ENCODE data around the gene ADD3. TPM values are rescaled to one million over a fixed set of nuclear protein-coding genes. Genes with fewer than 3 reads are reported as not detected.

Gene ADD3
- total and polyA plus RNA-seq, 2 donors from 2014 or later = 56.9 to 79.2 TPM

DNA sequence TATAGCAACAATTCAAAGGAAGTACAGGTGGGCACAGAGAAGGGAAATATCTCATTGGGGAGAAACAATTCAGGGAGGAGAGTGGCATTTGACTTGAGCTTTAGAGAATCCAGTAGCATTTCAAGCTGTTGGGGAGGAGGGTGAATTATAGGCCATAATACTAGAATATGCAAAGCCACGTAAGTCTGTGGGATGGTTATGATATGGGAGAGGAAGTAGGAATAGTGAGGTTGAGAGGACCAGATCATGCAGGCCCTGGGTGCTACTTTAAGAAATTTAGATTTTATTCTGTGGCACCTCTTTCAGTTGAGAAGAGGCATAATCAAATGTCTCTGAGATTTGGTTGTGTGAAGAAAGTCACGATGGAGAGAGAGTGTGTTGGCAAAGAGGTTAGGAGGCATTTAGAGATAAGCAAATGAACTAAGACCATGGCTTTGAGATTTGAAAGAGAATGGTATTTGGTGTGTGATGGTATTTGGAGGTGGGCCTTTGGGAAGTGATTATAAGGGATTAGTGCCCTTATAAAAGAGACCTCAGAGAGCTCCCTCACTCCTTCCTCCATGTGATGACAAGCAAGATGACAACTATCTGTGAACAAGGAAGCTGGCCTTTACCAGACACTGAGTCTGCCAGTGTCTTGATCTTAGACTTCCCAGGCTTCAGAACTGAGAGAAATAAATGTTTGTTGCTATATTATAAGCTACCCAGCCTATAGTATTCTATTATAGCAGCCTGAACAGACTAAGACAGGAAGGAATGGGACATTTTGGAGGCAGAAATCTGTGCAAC lies 15.1 kb downstream of the ADD3 start:
- Histone ChIP-seq H3K27me3 (ENCODE audit: control insufficient read depth, insufficient read depth, low read length) (no peaks in the 10 kb centered on the region), H3K9ac (ENCODE audit: low read length in 3 of 3) (no peak overlapping the region), H3K4me1 (ENCODE audit: control insufficient read depth in 2 of 3, insufficient read depth in 2 of 3, low read depth in 1 of 3, low read length in 3 of 3) (peaks cover 0 to 7% (median 0%) of the 10 kb centered on the region in 3 donors), H3K27ac (ENCODE audit: low read depth in 2 of 2, low read length in 2 of 2) (no peak overlapping the region), H3K4me3 (ENCODE audit: low read length in 3 of 3) (no peak overlapping the region), H3K36me3 (ENCODE audit: control insufficient read depth in 2 of 3, insufficient read depth in 3 of 3, low read length in 3 of 3) (no peaks in the 10 kb centered on the region), H3K9me3 (ENCODE audit: control insufficient read depth in 2 of 3, insufficient read depth in 1 of 3, low read length in 3 of 3) (no peaks in the 10 kb centered on the region)
- FAIRE-seq (no peak), DNase-seq (no peak)
- TF ChIP-seq, protein P1, sequence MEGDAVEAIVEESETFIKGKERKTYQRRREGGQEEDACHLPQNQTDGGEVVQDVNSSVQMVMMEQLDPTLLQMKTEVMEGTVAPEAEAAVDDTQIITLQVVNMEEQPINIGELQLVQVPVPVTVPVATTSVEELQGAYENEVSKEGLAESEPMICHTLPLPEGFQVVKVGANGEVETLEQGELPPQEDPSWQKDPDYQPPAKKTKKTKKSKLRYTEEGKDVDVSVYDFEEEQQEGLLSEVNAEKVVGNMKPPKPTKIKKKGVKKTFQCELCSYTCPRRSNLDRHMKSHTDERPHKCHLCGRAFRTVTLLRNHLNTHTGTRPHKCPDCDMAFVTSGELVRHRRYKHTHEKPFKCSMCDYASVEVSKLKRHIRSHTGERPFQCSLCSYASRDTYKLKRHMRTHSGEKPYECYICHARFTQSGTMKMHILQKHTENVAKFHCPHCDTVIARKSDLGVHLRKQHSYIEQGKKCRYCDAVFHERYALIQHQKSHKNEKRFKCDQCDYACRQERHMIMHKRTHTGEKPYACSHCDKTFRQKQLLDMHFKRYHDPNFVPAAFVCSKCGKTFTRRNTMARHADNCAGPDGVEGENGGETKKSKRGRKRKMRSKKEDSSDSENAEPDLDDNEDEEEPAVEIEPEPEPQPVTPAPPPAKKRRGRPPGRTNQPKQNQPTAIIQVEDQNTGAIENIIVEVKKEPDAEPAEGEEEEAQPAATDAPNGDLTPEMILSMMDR (IDR thresholded peaks at IDR 0.05; ENCODE audit: borderline replicate concordance, extremely low read depth, insufficient read depth) = no peak
- intact Hi-C loops (cut with DNase I) = no loop called here

DNA sequence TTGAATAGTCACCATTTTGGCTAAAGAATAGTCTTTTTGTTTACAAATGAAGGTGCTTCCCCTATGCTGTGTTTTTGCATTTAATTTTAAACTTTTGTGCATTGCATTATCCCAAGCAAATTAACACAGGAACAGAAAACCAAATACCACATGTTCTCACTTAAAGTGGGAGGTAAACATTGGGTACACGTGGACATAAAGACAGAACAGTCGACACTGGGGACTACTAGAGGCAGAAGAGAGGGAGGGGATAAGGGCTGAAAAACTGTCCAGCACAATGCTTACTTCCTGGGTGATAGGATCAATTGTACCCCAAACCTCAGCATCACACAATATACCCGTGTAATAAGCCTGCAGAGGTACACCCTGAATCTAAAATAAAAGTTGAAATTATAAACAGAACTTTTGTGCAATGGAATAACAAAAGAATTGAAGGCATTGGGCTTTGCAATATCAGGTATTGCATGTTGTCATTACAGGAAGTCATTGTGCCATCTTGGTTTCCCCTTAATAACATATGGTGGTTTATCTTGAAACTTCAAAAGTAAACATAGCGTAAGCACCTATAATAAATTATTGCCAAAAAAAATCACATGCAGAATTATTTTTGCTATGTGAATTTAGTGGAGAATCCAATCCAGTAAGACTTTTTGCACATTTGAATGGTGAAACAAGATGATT lies 16.1 kb downstream of the ADD3 start:
- Histone ChIP-seq H3K27me3 (ENCODE audit: control insufficient read depth, insufficient read depth, low read length) (no peaks in the 10 kb centered on the region), H3K4me1 (ENCODE audit: control insufficient read depth in 2 of 3, insufficient read depth in 2 of 3, low read depth in 1 of 3, low read length in 3 of 3) (peaks cover 0 to 7% (median 0%) of the 10 kb centered on the region in 3 donors), H3K9me3 (ENCODE audit: control insufficient read depth in 2 of 3, insufficient read depth in 1 of 3, low read length in 3 of 3) (no peaks in the 10 kb centered on the region), H3K36me3 (ENCODE audit: control insufficient read depth in 2 of 3, insufficient read depth in 3 of 3, low read length in 3 of 3) (no peaks in the 10 kb centered on the region), H3K4me3 (ENCODE audit: low read length in 3 of 3) (no peak overlapping the region), H3K9ac (ENCODE audit: low read length in 3 of 3) (no peak overlapping the region), H3K27ac (ENCODE audit: low read depth in 2 of 2, low read length in 2 of 2) (no peak overlapping the region)
- DNase-seq (no peak), FAIRE-seq (no peak)
- intact Hi-C loops (cut with DNase I) = no loop called here
- TF ChIP-seq, protein P1 (IDR thresholded peaks at IDR 0.05; ENCODE audit: borderline replicate concordance, extremely low read depth, insufficient read depth) = no peak

DNA sequence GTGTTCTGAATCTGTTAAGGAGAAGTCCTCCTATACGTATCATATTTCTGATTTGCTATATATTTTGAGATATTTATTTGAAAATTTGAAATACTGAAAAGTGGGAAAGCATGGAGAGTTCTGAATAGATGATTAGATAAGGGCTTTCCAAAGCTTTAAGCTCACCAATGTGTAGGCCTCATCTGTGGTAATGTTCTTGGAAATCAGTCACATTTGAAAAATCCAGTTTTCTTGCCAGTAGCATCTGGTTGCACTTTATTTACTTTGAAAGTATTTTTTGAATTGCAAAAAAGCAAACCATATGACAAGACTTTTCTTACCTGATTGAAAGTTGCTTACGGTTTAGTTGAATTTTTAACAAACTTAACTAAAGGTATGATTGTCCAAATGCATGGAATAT lies 21.7 kb downstream of the ADD3 start:
- peaks cover 0 to 27% (median 9%) of the 10 kb centered on the region in 3 donors for H3K4me1 ChIP-seq (ENCODE audit: control insufficient read depth in 2 of 3, insufficient read depth in 2 of 3, low read depth in 1 of 3, low read length in 3 of 3)
- H3K9ac ChIP-seq (ENCODE audit: low read length in 3 of 3) = no peak overlapping the region
- TF ChIP-seq, protein P1 (IDR thresholded peaks at IDR 0.05; ENCODE audit: borderline replicate concordance, extremely low read depth, insufficient read depth) = no peak
- H3K27me3 ChIP-seq (ENCODE audit: control insufficient read depth, insufficient read depth, low read length) = no peaks in the 10 kb centered on the region
- no peaks in the 10 kb centered on the region for H3K36me3 ChIP-seq (ENCODE audit: control insufficient read depth in 2 of 3, insufficient read depth in 3 of 3, low read length in 3 of 3)
- H3K9me3 ChIP-seq (ENCODE audit: control insufficient read depth in 2 of 3, insufficient read depth in 1 of 3, low read length in 3 of 3) = no peaks in the 10 kb centered on the region
- no peak overlapping the region for H3K4me3 ChIP-seq (ENCODE audit: low read length in 3 of 3)
- no peak overlapping the region for H3K27ac ChIP-seq (ENCODE audit: low read depth in 2 of 2, low read length in 2 of 2)
- no peak for DNase-seq
- intact Hi-C loops (cut with DNase I) = no loop called here
- no peak for FAIRE-seq
